ENCODE data around the gene DPYD.

DNA sequence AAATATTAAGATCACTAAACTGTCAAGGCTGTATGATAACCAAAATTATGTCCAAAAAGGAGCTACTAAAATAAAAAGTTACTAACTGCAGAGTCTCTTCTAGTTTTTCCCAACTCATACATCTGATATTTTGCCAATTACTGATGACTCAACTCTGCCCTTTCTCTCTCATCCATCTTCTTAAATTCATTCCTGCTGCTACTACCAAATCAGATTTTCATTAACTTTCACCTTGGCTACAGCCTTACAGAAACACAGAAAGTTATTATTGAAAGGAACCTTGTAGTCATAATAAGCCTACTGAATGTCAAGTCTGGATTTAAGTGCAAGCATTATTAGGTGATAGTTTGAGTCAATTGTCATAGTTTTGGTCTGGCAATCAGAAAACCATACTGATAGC is 273.1 kb downstream of the DPYD start:
- TF ChIP-seq YY1 (IDR thresholded peaks at IDR 0.05; ENCODE audit: insufficient read depth, insufficient read length) (no peak), SUZ12 (IDR thresholded peaks at IDR 0.05; ENCODE audit: extremely low read depth, insufficient read depth, insufficient read length) (no peak), ZNF274 (IDR thresholded peaks at IDR 0.05; ENCODE audit: low read depth, low read length) (no peak)
